GM12891 (cell line): Measurements from ENCODE around the gene TP53TG3F.
"Not testable (repeated sequence)": the region's sequence is repeated elsewhere in the genome, so short reads cannot be mapped to it uniquely, and the experiment has no call there.

Experiments
- POLR2A ChIP-seq: IDR thresholded peaks from 2 replicates; pipeline ENCODE4 v1.6.1; 2011; ENCODE audit warnings: low read depth, low read length, control low read depth
- SPI1 ChIP-seq: IDR thresholded peaks from 2 replicates; pipeline ENCODE4 v1.6.1; 2011; ENCODE audit warnings: low read depth, low read length, control low read depth

GRCh38 chr16:33491611-33492010 lies 32.2 kb downstream of the TP53TG3F start:
- not testable (repeated sequence) for TF ChIP-seq SPI1, POLR2A
